HPDE6-E6E7 (cell line): ENCODE data around the gene ZBTB7B.
"Not testable (repeated sequence)": the region's sequence is repeated elsewhere in the genome, so short reads cannot be mapped to it uniquely, and the experiment has no call there.

Source experiments
- DNase-seq: peaks from one replicate; pipeline ENCODE4 v3.0.0; 2011; ENCODE audit warnings: missing footprints; ENCODE audit errors: extremely low spot score

The ZBTB7B gene

DNA sequence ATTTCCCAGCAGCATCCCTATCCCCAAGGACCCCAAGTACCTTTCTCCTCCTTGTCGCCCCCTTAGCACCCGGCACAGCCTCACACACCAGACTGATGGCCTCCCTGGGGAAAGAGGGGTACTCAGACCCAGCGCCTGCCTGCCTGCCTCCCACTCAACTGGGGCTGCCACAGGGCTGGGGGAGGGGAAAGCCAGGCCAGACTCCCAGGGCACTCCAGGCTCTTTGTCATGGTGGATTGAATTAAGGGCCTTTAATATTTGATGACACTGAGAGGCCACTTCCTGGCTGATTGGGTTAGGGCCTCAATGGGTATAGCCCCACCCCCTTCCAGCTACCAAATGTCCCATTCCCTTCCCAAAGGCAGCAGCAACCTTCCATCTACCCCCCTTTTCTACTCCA lies 33.9 kb upstream of the ZBTB7B start:
- DNase-seq, result no peak

DNA sequence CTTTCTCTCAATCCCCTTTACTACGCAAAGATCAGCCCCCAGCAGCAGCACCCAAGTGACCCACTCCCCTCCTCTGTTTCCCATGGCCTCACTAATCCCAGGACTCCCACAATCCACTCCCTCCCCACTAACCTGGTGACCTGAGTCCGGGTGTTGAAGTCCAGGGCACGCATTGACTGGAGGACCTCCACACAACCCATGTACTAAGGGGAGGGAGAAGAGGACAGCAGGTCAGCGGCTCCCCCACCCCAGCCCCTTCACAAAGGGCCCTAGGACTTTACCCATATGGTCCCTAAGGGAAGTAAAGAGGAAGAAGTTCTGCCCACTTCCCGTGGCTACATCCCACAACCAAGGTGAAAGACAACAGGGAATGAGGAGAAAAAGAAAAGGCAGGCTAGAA lies 33.4 kb upstream of the ZBTB7B start:
- DNase-seq, result no peak

DNA sequence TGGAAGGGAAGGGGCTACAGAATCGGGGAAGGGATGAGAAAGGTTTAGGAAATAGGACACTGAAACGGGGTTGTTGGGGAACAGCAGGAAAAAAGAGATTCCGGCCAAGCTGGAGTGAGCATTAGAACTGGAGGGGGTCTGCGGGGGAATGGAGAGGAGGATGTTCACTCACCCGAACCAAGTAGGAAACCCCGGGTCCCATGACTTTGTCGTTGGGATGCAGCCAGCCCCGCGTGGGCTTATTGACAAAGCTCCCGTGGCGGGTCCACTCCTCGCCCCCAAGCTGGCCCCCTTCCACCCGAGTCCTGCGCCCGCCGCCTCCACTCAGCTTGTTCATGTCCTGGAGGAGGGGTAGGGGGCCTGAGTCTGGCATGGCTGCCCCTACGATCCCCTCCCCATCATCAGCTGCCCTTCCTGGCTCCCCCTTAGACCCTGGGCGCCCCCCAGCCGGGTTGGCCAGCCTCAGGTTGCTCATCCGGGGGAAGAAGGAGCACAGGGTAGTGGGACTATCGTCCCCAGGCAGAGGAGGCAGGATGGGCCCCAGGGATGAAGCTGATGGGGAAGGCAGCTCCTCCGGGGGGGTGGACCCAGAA lies 32.6 kb upstream of the ZBTB7B start:
- DNase-seq, result no peak

DNA sequence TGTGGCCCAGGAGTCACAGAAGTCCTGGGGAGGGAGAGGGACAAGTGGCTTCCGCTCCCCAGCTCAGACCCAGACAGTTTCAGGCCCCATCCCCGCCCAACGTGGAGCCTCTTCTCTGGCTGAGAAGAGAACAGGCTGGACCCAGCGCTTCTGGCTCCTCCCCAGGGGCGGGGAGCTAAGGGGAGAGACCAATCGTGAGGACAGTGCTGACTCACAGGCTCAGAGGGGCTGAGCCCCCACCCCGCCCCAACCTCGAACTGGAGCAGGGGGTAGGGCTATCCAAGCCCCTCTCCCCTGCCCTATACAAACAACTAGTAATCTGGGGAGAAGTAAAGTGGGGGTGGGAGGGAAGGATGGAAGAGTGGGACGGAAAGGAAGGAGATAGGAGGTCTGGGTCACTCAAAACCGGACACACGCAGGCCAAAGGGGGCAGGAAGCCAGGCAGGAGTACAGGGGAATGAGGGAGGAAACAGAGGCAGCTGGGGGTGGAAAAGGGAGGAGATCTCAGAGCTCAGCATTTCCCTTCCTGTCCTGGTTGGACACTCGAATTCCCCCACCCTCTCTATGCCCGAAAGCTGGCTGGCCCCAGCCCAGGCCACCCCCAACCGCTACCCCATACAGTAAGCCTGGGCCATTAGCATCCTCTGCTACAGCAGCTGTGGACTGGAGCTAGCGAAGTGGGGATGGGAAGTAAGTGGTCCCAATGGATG lies 31.8 kb upstream of the ZBTB7B start, which contains the start of gene SHC1:
Gene SHC1 (minus strand): TSS at position 117 of the 710 bp plus-strand sequence. CDS start 221 bp downstream, outside the sequence.
- peak; percentile 93 for DNase-seq

DNA sequence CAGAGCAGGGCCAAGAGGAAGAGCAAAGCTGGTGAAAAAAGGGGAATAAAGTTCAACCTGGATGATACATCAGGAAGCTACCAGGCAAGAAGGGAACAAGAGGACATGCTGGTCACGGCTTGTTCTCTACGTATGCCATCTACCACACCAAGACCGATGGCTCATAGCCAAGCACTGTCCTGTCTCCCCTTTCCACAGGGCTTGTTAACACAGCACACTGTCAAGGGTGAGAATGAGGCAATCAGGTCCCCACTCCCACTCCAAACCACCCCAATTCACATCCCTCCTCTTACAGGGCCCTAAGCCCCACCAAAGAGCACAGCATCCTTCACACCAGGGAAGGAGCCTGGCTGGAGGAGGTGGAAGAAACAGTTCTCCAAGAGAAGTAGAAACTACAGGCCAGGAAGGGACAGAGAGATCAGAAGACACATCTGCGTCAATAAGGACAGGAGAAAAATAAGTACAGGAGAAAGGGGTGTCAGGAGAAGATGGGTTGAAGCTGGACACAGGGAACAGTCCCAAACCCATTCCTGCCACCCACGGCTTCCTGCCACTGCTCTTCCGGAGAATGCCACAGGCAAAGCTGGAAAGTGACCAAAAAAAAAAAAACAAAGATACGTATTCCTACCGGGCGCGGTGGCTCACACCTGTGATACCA lies 31.1 kb upstream of the ZBTB7B start:
- DNase-seq, result peak; percentile 49

DNA sequence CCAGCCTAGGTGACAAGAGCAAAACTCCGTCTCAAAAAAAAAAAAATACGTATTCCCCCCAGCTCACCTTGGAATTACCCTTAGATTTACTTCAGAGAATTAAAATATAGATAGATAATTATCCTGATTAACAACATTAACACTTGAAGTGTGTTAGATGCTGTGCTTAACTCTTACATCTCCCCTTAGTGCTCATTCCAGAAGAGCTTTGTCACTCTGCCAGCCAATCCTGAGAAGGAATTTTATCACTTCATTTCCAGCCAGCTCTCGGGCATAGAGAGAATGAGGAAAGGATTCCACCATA lies 30.4 kb upstream of the ZBTB7B start:
- DNase-seq, result no peak

DNA sequence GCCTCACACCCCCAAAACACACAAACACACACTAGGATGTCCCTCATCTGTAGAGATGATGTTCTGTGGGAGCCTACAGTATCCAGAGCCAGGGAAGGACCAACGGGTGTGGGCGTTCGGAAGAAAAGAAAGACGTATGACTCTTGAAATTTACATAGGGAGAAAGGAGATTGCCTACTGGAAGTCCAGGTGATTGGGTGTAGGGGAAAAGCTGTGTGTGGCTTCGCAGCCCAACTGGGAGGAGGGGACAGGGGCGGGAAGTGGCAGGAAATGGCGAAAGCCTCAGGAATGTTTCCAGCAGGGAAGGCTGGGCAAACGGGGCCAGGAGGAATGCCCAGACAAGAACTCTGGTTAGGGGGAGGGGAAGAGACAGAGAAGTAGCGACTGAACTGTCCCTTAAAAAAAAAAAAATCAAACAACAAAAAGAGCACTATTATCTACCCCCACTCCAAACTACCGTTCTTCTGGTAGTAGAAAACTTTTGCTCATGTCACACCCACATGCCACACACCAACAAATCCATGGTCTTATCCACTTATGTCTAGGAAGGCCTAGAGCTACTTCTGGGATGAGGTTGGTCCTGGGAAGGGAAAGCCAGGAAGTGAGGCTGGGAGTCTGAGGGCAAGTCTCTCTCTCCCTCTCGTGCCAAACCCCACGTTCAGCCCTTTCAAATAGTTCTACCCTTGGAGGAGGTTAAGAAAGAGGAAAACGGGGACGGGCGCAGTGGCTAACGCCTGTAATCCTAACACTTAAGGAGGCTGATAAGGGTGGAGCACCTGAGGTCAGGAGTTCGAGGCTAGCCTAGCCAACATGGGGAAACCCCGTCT lies 29.9 kb upstream of the ZBTB7B start:
- peak; percentile 77 for DNase-seq

DNA sequence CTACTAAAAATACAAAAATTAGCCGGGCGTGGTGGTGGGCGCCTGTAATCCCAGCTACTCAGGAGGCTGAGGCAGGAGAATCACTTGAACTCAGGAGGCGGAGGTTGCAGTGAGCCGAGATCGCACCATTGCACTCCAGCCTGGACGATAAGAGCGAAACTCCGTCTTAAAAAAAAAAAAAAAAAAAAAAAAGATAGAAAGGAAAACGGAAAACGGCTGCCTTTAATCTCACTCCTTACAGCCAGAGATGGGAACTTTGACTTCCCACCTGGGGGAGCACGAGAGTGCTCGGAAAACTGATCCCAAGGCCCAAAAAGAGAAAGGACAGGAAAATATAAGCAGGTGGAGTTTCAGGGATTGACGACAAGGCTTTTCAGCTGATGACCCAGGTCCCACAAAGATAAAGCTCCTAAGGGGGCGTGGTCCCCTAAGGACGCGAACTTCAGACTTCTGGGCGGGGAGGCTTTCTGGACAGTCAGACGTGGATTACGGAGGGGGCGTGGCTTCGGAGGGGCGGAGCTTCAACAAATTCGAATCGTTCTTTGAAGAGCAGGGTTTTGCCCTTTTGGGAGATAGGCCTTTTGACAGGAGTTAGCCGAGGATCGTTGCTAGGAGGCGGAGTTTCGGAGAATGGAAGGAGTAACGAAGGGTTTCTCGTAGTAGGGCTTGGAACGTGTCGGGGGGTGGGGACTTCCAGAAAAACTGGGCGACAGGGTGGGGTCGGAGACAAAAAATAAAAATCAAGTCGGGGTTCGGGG lies 29.1 kb upstream of the ZBTB7B start:
- DNase-seq, result peak; percentile 76

DNA sequence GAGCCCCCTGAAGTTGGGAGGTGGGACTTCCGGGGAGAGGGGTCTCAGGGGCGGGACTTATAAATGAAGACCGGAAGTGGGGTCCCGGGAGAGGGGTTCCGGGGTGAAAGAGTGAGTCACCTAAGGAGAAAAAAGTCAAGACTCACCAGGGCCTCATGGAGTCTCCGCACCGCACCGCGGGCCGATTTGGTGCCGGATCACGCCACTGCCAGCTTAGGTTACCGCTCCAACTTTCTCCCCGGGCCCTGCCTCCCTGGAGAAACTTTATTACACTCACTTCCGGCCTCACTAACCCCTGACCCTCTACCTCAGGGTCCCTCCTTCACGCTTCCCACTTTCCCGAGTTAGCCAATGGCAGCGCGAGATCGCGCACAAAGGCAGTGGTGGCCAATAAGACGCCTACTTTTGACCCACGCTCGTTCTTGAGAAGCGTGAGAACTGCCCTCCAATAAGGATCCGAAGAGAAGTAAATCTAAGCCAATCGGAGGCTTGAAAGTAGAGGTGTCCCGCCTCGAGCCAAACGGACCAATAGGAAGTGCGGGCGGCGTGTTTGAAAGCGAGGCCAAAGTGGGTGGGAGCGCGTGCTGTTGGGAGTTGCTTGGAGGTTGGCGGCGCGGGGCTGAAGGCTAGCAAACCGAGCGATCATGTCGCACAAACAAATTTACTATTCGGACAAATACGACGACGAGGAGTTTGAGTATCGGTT lies 28.3 kb upstream of the ZBTB7B start, which contains the start of gene CKS1B:
Gene CKS1B (plus strand): TSS at position 580 of the 706 bp plus-strand sequence. CDS start 65 bp downstream, at position 645.
- DNase-seq, result peak; percentile 95

DNA sequence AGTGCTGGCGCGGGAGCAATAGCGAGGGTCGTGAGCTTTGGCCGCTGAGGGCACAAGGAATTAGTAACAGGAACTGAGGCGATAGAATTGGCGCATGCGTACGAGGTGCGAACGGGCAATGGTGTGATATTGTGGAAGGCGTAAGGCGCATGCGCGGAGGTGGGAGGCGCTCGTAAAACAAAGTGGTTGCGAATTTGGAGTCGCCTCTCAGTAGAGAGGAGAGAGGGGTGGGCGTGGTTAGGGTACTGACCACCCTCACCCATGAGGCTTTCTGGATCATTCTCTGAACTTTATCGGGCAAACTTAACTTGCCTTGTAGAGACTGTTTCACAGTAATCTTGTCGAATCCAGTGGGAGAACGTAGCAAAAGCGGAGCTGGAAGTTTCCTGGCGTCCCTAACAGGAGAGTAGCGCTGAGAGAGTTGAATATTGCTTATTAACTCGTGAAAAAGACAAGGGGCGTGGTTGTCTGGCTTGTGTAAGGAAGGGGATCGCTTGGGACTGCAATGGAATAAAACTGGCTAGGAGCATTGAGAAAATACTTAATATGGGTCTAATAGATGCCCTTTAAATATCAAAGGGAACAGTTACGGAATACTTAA lies 27.7 kb upstream of the ZBTB7B start:
- DNase-seq, result peak; percentile 82

DNA sequence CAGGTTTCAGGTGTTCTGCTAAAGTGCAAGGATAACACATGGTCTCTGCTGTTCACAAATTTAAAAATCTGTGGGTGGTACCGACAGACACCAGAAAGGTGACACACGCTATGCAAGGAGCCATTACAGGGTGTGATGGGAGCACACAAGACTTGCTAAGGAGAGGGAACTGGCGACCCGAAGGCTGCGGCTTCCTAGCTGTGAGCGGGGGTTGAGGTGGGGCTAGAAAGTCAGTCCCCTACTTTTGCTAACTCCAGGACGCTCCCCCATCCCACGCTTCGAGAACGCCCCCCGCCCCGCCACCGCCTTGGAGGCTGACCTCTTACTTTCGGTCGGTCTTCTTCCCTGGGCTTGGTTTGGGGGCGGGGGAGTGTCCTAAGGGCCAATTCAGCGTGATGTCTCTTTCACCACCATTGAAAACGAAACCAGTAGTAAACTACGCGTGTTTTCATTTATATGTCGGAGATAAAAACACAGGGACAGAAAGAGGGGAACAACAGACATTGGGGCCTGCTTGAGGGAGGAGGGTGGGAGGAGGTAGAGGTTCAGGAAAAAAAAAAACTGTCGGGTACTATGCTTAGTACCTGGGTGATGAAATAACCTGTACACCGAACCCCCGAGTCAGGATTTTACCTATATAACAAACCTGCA lies 27.1 kb upstream of the ZBTB7B start:
- no peak for DNase-seq

DNA sequence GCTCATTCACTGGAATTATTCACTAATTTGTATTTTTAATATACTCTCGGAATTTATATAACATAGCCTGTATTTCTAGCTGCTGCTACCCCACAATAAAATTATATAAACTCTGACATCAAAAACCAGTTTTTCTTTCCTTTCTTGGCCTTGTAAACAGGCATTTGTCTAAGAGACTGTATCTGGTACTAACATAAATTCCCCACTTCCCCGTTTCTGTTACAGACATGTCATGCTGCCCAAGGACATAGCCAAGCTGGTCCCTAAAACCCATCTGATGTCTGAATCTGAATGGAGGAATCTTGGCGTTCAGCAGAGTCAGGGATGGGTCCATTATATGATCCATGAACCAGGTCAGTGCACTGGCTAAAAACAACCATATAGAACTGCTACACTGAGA lies 24.8 kb upstream of the ZBTB7B start:
- DNase-seq, result not testable (repeated sequence)

DNA sequence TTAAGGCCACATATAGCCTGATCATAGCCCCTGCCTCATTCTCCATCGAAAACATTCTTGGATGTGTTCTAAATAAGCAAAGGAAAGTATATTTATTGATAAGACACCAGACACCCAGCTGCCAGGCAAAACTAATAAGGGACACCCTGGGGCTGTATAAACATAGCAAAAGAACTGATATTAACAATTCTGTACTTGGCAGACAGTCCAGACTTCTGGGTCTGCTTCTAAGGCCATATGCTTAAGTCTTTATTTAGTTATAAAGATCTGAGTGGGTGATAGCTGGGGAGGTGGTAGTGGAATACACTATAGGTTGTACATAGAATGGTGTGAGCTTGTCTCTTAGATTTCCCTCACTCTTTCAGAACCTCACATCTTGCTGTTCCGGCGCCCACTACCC lies 24.2 kb upstream of the ZBTB7B start:
- DNase-seq, result no peak

DNA sequence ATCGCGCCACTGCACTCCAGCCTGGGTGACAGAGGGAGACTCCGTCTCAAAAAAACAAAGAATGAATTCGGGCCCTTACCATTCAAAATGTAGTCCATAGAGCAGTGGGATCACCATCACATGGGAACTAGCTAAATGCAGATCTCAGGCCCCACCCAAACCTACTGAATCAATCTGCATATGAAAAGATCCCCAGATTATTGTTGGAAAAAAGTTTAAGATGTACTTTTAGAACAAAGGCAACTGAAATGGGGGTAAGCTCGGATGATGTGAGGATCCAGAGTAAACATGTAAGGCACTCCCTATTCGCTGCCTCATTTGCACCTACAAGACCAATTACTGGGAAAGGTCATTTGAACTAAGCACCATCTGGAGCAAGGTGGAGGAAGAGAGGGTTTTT lies 20.3 kb upstream of the ZBTB7B start:
- DNase-seq, result no peak

DNA sequence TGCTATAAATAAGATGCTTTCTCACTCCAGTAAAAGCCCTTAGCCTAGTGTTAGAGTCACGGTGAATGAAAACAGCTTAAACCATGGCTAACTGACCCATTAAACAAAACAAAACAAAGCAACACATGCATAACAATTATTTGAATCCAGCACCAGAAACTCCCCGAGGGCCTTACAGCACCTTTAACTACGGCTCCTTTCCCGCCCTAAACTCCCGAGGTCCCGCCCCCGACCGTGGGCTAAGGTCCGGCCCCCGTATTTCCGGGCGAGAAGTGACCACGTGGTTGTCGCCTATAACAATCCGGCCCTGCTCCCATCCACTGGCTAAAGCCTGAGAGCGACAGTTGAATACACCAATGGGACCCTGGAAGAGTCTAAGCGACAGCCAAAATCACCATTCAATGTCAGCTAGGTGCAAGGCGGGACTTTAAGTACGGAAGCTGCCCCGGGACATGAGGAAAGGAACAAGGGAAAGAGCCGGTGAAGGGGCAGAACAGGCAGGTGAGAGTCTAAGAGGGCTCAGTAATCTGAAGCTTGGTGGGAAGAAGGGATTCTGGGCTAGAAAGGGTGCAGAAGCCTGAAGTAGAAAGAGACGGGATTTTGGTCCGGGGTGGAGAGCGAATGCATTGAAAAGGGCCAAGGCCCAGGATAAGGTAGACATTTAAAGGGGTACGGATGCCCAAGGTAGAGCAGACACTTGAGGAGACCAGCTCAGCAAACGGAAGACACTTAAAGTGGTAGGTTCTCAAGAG lies 19.5 kb upstream of the ZBTB7B start, which contains the start of gene FLAD1:
Gene FLAD1 (plus strand): TSS at position 448 of the 752 bp plus-strand sequence. CDS start 351 bp downstream, outside the sequence.
- peak; percentile 100 for DNase-seq

DNA sequence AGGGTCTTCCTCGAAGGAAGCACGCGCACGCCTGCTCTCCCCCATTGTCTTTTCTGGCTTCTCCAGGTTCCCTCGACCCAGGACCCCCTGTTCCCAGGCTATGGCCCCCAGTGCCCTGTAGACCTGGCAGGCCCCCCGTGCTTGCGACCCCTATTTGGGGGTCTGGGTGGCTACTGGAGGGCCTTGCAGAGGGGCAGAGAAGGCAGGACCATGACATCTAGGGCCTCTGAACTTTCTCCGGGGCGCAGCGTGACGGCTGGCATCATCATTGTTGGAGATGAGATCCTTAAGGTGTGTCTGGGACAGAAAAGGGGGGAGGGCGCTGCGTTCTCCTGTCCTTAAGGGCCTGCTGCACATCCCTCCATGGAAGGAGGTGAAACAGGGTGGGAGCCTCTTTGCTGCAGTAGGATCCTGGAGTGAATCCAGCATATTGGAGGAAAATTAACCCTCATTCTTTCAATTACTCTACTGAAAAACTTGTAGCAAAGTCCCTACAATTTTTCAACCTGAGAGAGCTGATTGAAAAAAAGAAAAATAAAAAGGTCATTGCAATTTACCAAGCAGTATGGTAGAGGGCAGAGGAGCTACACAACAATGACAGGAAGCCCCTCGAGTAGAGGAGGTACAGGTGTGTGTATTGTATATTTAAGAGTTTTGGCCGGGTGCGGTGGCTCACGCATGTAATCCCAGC lies 18.7 kb upstream of the ZBTB7B start:
- DNase-seq, result no peak

DNA sequence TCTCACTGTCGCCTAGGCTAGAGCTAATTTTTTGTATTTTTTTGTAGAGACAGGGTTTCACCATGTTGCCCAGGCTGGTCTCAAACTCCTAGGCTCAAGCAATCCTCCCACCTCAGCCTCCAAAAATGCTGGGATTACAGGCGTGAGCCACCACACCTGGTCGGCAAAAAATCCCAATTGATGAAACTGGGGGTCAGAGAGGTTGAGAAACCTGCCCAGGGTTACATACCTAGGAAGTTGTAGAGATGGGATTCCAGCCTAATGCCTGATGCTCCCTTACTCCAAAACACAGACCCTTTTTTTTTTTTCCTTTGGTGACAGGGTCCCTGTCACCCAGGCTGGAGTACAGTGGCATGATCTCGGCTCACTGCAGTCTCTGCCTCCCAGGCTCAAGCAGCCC lies 15.9 kb upstream of the ZBTB7B start:
- DNase-seq, result not testable (repeated sequence)

DNA sequence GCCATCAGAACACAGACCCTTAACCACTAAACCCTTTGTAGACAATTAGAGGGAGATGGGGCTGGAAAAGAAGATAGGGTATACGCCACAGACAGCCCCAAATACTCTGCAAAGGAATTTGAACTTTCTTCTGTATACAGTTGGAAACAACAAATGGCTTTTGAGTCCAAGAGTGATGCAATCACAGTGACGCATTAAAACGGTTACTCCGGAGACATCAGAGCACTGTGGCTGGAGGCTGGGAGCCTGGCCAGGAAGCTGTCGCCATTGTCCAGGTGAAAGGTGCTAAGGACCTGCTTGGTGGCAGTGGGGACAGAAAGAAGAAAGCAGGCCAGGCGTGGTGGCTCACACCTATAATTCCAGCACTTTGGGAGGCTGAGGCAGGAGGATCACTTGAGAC lies 15.3 kb upstream of the ZBTB7B start:
- no peak for DNase-seq
